NCI-H128 (cell line): ENCODE measurements around the gene KIR2DL4.
"Not testable (repeated sequence)": the region's sequence is repeated elsewhere in the genome, so short reads cannot be mapped to it uniquely, and the experiment has no call there.

ENCODE experiments used
- DNase-seq: peaks from one replicate; lab custom pipeline; 2025; ENCODE audit not compliant: unreplicated experiment; lab: John Stamatoyannopoulos, UW

Gene KIR2DL4

GRCh38 chr19:54803410-54803809 lies at the start of gene KIR2DL4:
Gene KIR2DL4 (plus strand): TSS chr19:54803610. CDS start chr19:54803652, 42 bp downstream.
- DNase-seq = no peak

GRCh38 chr19:54756204-54757110 lies 47.0 kb upstream of the KIR2DL4 start:
- not testable (repeated sequence) for DNase-seq

GRCh38 chr19:54758577-54758976 lies 44.8 kb upstream of the KIR2DL4 start:
- DNase-seq = not testable (repeated sequence)

GRCh38 chr19:54764219-54764618 lies 39.2 kb upstream of the KIR2DL4 start:
- DNase-seq = not testable (repeated sequence)

- DNase-seq = not testable (repeated sequence)
Measured at GRCh38 chr19:54766464-54766863, 36.9 kb upstream of the KIR2DL4 start.

- not testable (repeated sequence) for DNase-seq
Measured at GRCh38 chr19:54769646-54770045, 33.8 kb upstream of the KIR2DL4 start, which contains the start of gene KIR2DL1. Gene KIR2DL1 (plus strand): TSS chr19:54769793. CDS start chr19:54769851, 58 bp downstream.

- DNase-seq = not testable (repeated sequence)
Measured at GRCh38 chr19:54770511-54770910, 32.9 kb upstream of the KIR2DL4 start.

- DNase-seq = not testable (repeated sequence)
Measured at GRCh38 chr19:54771018-54771960, 32.1 kb upstream of the KIR2DL4 start.

GRCh38 chr19:54772666-54773065 lies 30.7 kb upstream of the KIR2DL4 start:
- DNase-seq = not testable (repeated sequence)

- not testable (repeated sequence) for DNase-seq
Measured at GRCh38 chr19:54775095-54775815, 28.2 kb upstream of the KIR2DL4 start.

GRCh38 chr19:54775830-54776229 lies 27.6 kb upstream of the KIR2DL4 start:
- not testable (repeated sequence) for DNase-seq

- DNase-seq = not testable (repeated sequence)
Measured at GRCh38 chr19:54777851-54778250, 25.6 kb upstream of the KIR2DL4 start.

- not testable (repeated sequence) for DNase-seq
Measured at GRCh38 chr19:54778896-54779295, 24.5 kb upstream of the KIR2DL4 start.

GRCh38 chr19:54782916-54783315 lies 20.5 kb upstream of the KIR2DL4 start:
- DNase-seq = not testable (repeated sequence)

GRCh38 chr19:54786091-54786723 lies 17.2 kb upstream of the KIR2DL4 start:
- DNase-seq = not testable (repeated sequence)

- not testable (repeated sequence) for DNase-seq
Measured at GRCh38 chr19:54788154-54788553, 15.3 kb upstream of the KIR2DL4 start.

- no peak for DNase-seq
Measured at GRCh38 chr19:54790711-54791110, 12.7 kb upstream of the KIR2DL4 start.

GRCh38 chr19:54791476-54791875 lies 11.9 kb upstream of the KIR2DL4 start:
- DNase-seq = no peak

GRCh38 chr19:54792814-54793213 lies 10.6 kb upstream of the KIR2DL4 start:
- DNase-seq = no peak

- no peak for DNase-seq
Measured at GRCh38 chr19:54795758-54796157, 7.7 kb upstream of the KIR2DL4 start.
